ENCODE data around the gene RABL3. TPM values are rescaled to one million over a fixed set of nuclear protein-coding genes. Genes with fewer than 3 reads are reported as not detected.
"Not testable (repeated sequence)": the region's sequence is repeated elsewhere in the genome, so short reads cannot be mapped to it uniquely, and the experiment has no call there.

The RABL3 gene
- total RNA-seq, 2 experiments from 2014 or later = 28.7 to 30.0 TPM

GRCh38 chr3:120681018-120681417 is 61.3 kb downstream of the RABL3 start:
- Mint-ChIP-seq H3K4me1 (ENCODE audit: low read depth) (peaks cover 3% of the 10 kb centered on the region), H3K9me3 (peaks cover 11% of the 10 kb centered on the region), H3K36me3 (peaks cover 6% of the 10 kb centered on the region), H3K27ac (no peak overlapping the region), H3K27me3 (peaks cover 2% of the 10 kb centered on the region), H3K4me3 (no peak overlapping the region)
- intact Hi-C loops (cut with micrococcal nuclease) = no loop called here
- ChIA-PET POLR2A (no interaction called here), CTCF (no interaction called here)
- DNase-seq = no peak

GRCh38 chr3:120680193-120680894 is 62.0 kb downstream of the RABL3 start:
- intact Hi-C loops (cut with micrococcal nuclease) = no loop called here
- CTCF ChIA-PET = interaction anchor here (0.6 kb wide), 1 partner anchor 13 kb away, joined by 3 read pairs; no protein-coding TSS in a partner anchor
- Mint-ChIP-seq H3K27ac (no peak overlapping the region), H3K4me3 (no peak overlapping the region), H3K9me3 (peaks cover 11% of the 10 kb centered on the region), H3K4me1 (ENCODE audit: low read depth) (peaks cover 3% of the 10 kb centered on the region), H3K27me3 (peaks cover 3% of the 10 kb centered on the region), H3K36me3 (peaks cover 5% of the 10 kb centered on the region)
- DNase-seq = no peak
- POLR2A ChIA-PET = no interaction called here

- H3K4me3 Mint-ChIP-seq = no peak overlapping the region
- intact Hi-C loops (cut with micrococcal nuclease) = no loop called here
- H3K36me3 Mint-ChIP-seq = peaks cover 4% of the 10 kb centered on the region
- peaks cover 4% of the 10 kb centered on the region for H3K27me3 Mint-ChIP-seq
- H3K4me1 Mint-ChIP-seq (ENCODE audit: low read depth) = peaks cover 3% of the 10 kb centered on the region
- no peak for DNase-seq
- no peak overlapping the region for H3K27ac Mint-ChIP-seq
- POLR2A ChIA-PET = no interaction called here
- H3K9me3 Mint-ChIP-seq = peaks cover 11% of the 10 kb centered on the region
- CTCF ChIA-PET = interaction anchor here (1.1 kb wide), 1 partner anchor 70 kb away, joined by 5 read pairs; no protein-coding TSS in a partner anchor
Measured at GRCh38 chr3:120678984-120679383, 63.3 kb downstream of the RABL3 start.

GRCh38 chr3:120678331-120678947 is 63.9 kb downstream of the RABL3 start:
- H3K27ac Mint-ChIP-seq = no peak overlapping the region
- ChIA-PET POLR2A (no interaction called here), CTCF (interaction anchor here (1.1 kb wide), 1 partner anchor 70 kb away, joined by 5 read pairs; no protein-coding TSS in a partner anchor)
- H3K4me3 Mint-ChIP-seq = no peak overlapping the region
- peaks cover 3% of the 10 kb centered on the region for H3K4me1 Mint-ChIP-seq (ENCODE audit: low read depth)
- no peak for DNase-seq
- peaks cover 3% of the 10 kb centered on the region for H3K36me3 Mint-ChIP-seq
- intact Hi-C loops (cut with micrococcal nuclease) = no loop called here
- peaks cover 4% of the 10 kb centered on the region for H3K27me3 Mint-ChIP-seq
- H3K9me3 Mint-ChIP-seq = peaks cover 11% of the 10 kb centered on the region

DNA sequence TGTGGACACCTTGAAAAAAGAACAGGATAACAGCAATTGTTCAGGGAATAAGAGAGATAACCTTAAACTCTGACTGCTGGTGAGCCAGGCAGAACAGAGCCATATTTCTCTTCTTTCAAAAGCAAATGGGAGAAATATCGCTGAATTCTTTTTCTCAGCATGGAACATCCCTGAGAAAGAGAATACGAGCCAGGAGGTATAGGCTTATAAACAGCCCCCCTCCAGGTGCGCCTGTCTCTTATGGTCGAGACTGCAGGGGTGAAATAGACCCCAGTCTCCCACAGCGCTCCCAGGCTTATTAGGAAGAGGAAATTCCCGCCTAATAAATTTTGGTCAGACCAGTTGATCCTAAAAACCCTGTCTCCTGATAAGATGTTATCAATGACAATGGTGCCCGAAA is 65.1 kb downstream of the RABL3 start:
- H3K27ac Mint-ChIP-seq; intact Hi-C loops (cut with micrococcal nuclease); H3K4me3 Mint-ChIP-seq; POLR2A ChIA-PET; H3K27me3 Mint-ChIP-seq; CTCF ChIA-PET; H3K4me1 Mint-ChIP-seq (ENCODE audit: low read depth); H3K36me3 Mint-ChIP-seq; DNase-seq: not testable (repeated sequence)
- peaks cover 11% of the 10 kb centered on the region for H3K9me3 Mint-ChIP-seq

- Mint-ChIP-seq H3K27ac (no peak overlapping the region), H3K27me3 (peaks cover 4% of the 10 kb centered on the region), H3K36me3 (peaks cover 3% of the 10 kb centered on the region), H3K4me3 (no peak overlapping the region), H3K4me1 (ENCODE audit: low read depth) (no peaks in the 10 kb centered on the region), H3K9me3 (peaks cover 11% of the 10 kb centered on the region)
- no peak for DNase-seq
- intact Hi-C loops (cut with micrococcal nuclease) = no loop called here
- ChIA-PET CTCF (no interaction called here), POLR2A (no interaction called here)
Measured at GRCh38 chr3:120673116-120673515, 69.2 kb downstream of the RABL3 start.

GRCh38 chr3:120670576-120670975 is 71.7 kb downstream of the RABL3 start:
- POLR2A ChIA-PET = no interaction called here
- no peak overlapping the region for H3K4me3 Mint-ChIP-seq
- no peak for DNase-seq
- intact Hi-C loops (cut with micrococcal nuclease) = no loop called here
- CTCF ChIA-PET = no interaction called here
- H3K36me3 Mint-ChIP-seq = no peaks in the 10 kb centered on the region
- H3K27me3 Mint-ChIP-seq = peaks cover 2% of the 10 kb centered on the region
- no peak overlapping the region for H3K27ac Mint-ChIP-seq
- H3K4me1 Mint-ChIP-seq (ENCODE audit: low read depth) = no peaks in the 10 kb centered on the region
- H3K9me3 Mint-ChIP-seq = no peaks in the 10 kb centered on the region

- Mint-ChIP-seq H3K9me3 (no peaks in the 10 kb centered on the region), H3K36me3 (no peaks in the 10 kb centered on the region), H3K27ac (no peak overlapping the region), H3K27me3 (peaks cover 2% of the 10 kb centered on the region), H3K4me3 (no peak overlapping the region), H3K4me1 (ENCODE audit: low read depth) (no peaks in the 10 kb centered on the region)
- ChIA-PET POLR2A (no interaction called here), CTCF (no interaction called here)
- DNase-seq = no peak
- intact Hi-C loops (cut with micrococcal nuclease) = no loop called here
Measured at GRCh38 chr3:120664926-120665325, 77.4 kb downstream of the RABL3 start.

DNA sequence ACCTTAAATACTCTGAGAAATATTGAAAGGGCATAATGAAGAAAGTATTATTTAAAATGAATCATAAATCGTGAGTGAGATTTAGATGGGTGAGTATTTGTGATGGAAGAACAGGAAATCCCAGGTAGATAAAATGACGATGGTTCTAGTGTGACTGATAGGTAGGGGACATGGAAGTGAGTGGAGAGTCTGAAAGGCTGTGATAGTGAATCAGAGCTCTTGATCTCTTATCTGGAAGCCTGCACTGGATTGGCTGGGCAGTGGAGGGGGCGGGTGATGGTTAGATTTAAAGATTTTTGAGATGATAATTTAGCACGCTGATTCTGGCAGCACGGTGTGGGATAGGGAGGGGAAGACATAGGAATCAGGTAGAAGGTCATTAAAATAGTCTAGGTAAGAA is 80.4 kb downstream of the RABL3 start:
- Mint-ChIP-seq H3K36me3 (no peaks in the 10 kb centered on the region), H3K4me1 (ENCODE audit: low read depth) (no peaks in the 10 kb centered on the region), H3K4me3 (no peak overlapping the region), H3K27me3 (peaks cover 2% of the 10 kb centered on the region), H3K27ac (no peak overlapping the region), H3K9me3 (no peaks in the 10 kb centered on the region)
- DNase-seq = no peak
- intact Hi-C loops (cut with micrococcal nuclease) = no loop called here
- POLR2A ChIA-PET = no interaction called here
- CTCF ChIA-PET = no interaction called here

DNA sequence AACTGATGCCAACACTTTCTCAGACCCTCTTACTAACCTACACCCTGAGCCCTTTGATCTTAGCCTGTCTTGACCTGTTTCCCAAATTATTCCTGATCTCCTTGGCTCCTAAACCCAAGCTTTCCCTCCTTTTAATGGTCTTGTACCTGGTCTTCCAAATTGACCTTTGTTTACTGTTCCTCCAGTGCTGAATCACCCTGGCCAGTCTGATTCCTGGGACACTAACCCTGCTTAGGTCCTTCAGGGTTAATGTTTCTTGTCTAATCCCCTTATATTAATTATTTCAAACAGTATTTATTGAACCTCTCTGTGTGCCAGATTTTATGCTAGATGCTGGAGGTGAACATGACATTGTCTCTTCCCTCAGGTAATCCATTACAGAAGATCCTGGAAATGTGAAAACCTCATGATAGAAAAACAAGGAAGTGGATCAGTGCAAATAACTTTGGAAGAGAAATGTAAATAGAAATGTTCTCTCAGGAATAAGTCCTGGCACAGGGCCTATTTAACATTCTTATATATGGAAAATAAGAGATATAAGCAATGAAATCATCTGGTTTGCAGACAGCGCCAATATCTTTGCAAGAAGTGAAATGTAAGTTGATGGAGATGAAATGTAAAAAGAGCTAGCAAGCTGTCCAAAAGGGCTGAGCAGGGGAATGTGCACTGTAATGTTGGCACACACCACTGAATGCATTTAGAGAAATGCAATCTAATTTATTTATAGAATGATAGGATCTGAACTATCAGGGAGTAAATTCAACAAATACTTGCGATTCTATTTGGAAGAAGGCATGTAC is 81.0 kb downstream of the RABL3 start:
- intact Hi-C loops (cut with micrococcal nuclease) = no loop called here
- CTCF ChIA-PET = no interaction called here
- no peaks in the 10 kb centered on the region for H3K4me1 Mint-ChIP-seq (ENCODE audit: low read depth)

GRCh38 chr3:120659834-120660233 is 82.5 kb downstream of the RABL3 start:
- H3K27me3 Mint-ChIP-seq = peaks cover 2% of the 10 kb centered on the region
- no peak for DNase-seq
- no peaks in the 10 kb centered on the region for H3K36me3 Mint-ChIP-seq
- ChIA-PET POLR2A (no interaction called here), CTCF (no interaction called here)
- intact Hi-C loops (cut with micrococcal nuclease) = no loop called here
- H3K4me3 Mint-ChIP-seq = no peak overlapping the region
- no peaks in the 10 kb centered on the region for H3K9me3 Mint-ChIP-seq
- H3K4me1 Mint-ChIP-seq (ENCODE audit: low read depth) = no peaks in the 10 kb centered on the region
- no peak overlapping the region for H3K27ac Mint-ChIP-seq

More for the DNA sequence above, 81.0 kb downstream of the RABL3 start:
- no peak overlapping the region for H3K27ac Mint-ChIP-seq
- POLR2A ChIA-PET = no interaction called here
- no peaks in the 10 kb centered on the region for H3K9me3 Mint-ChIP-seq
- no peak for DNase-seq
- H3K4me3 Mint-ChIP-seq = no peak overlapping the region
- H3K36me3 Mint-ChIP-seq = no peaks in the 10 kb centered on the region
- H3K27me3 Mint-ChIP-seq = peaks cover 2% of the 10 kb centered on the region

DNA sequence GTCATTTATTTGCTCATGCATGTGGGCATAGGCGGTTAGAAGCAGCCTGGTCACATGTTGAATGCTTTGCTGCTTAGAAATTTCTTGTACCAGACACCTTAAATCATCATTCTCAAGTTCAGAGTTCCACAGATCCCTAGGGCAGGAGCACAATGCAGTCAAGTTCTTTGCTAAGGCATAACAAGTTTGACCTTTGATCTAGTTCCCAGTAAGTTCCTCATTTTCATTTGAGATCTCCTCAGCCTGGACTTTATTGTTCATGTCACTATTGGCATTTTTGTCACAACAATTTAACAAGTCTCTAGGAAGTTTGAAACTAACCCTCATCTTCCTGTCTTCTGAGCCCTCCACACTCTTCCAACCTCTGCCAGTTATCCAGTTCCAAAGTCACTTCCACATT is 83.0 kb downstream of the RABL3 start:
- intact Hi-C loops (cut with micrococcal nuclease) = no loop called here
- Mint-ChIP-seq H3K4me3 (no peak overlapping the region), H3K9me3 (no peaks in the 10 kb centered on the region), H3K27ac (no peak overlapping the region), H3K27me3 (peaks cover 2% of the 10 kb centered on the region), H3K36me3 (no peaks in the 10 kb centered on the region), H3K4me1 (ENCODE audit: low read depth) (no peaks in the 10 kb centered on the region)
- DNase-seq = no peak
- POLR2A ChIA-PET = no interaction called here
- CTCF ChIA-PET = no interaction called here

Measured in activated CD4-positive, alpha-beta memory T cell treated with anti-CD3 and anti-CD28 coated beads for 36 hours (primary cell).